Uterus (tissue), 4 donors: Measurements from ENCODE around the gene NDUFS1. TPM values are rescaled to one million over a fixed set of nuclear protein-coding genes. Genes with fewer than 3 reads are reported as not detected.

Source experiments
- DNase-seq, 2 donors: peaks; one replicate each; pipeline ENCODE4 v3.0.0-alpha.2; 2019 to 2020
- H3K27ac ChIP-seq, 2 donors: fragments of 200-600 bp; sonication (generic); 1 replicate in 1 of 2; 2 replicates in 1 of 2; pipeline ENCODE4 v1.5.1; 2016 to 2018
- H3K27me3 ChIP-seq, 2 donors: fragments of 200-600 bp; sonication (generic); one replicate each; pipeline ENCODE4 v1.5.1; 2018 to 2019; ENCODE audit warnings: control low read depth in 1 of 2
- H3K36me3 ChIP-seq, 2 donors: fragments of 200-600 bp; sonication (generic); one replicate each; pipeline ENCODE4 v1.5.1; 2019; ENCODE audit warnings: control low read depth in 1 of 2
- H3K4me1 ChIP-seq, 2 donors: fragments of 200-600 bp; sonication (generic); one replicate each; pipeline ENCODE4 v1.5.1; 2018 to 2019; ENCODE audit warnings: control low read depth in 1 of 2
- H3K4me3 ChIP-seq, 2 donors: fragments of 200-600 bp; sonication (generic); 1 replicate in 1 of 2; 2 replicates in 1 of 2; pipeline ENCODE4 v1.5.1; 2018 to 2019; ENCODE audit warnings: mild to moderate bottlenecking in 1 of 2
- H3K9me3 ChIP-seq, 2 donors: fragments of 200-600 bp; sonication (generic); one replicate each; pipeline ENCODE4 v1.5.1; 2019; ENCODE audit warnings: control low read depth in 1 of 2
- POLR2A ChIP-seq, 2 donors: fragments of 450-650 bp; IDR thresholded peaks; one replicate each; pipeline ENCODE4 v1.6.1; 2016; ENCODE audit warnings: antibody characterized with exemption in 2 of 2, mild to moderate bottlenecking in 1 of 2, moderate library complexity in 1 of 2
- intact Hi-C: fragments of 100-400 bp; cut with DNase I; formaldehyde crosslinking; loops from one replicate; pipeline ENCODE4 v1.15.1; 2023; ENCODE audit warnings: low total_unique reads
- small RNA-seq: library from RNA; depleted of rRNA; stranded (forward); fragments of <200 nt; gene quantifications from one replicate; pipeline ENCODE3, GENCODE V24; 2016
- total RNA-seq, 4 donors: library from RNA; depleted of rRNA in 3 of 4; stranded (reverse); fragments of >200 nt in 3 of 4; gene quantifications; one replicate each; pipeline versions ENCODE4 v1.1.0 to v1.2.4, GENCODE V29; 2014 to 2023
- TF ChIP-seq, protein P1 (sequence below), 4 experiments: fragments of 200-600 bp in 2 of 4; fragments of 450-650 bp in 2 of 4; sonication (generic) in 2 of 4; IDR thresholded peaks; one replicate each; pipeline ENCODE4 v1.5.1; 2016 to 2019; ENCODE audit warnings: antibody characterized with exemption in 4 of 4, mild to moderate bottlenecking in 2 of 4, moderate library complexity in 1 of 4
- donor health status: DM: yes; HTN: yes; CAD: no.

The NDUFS1 gene
- total RNA-seq, 4 donors from 2014 or later: 25.6 to 164 (median 56.6) TPM

- no peaks in the 10 kb centered on the region for H3K27me3 ChIP-seq
- intact Hi-C loops: no loop called here
- TF ChIP-seq, protein P1, sequence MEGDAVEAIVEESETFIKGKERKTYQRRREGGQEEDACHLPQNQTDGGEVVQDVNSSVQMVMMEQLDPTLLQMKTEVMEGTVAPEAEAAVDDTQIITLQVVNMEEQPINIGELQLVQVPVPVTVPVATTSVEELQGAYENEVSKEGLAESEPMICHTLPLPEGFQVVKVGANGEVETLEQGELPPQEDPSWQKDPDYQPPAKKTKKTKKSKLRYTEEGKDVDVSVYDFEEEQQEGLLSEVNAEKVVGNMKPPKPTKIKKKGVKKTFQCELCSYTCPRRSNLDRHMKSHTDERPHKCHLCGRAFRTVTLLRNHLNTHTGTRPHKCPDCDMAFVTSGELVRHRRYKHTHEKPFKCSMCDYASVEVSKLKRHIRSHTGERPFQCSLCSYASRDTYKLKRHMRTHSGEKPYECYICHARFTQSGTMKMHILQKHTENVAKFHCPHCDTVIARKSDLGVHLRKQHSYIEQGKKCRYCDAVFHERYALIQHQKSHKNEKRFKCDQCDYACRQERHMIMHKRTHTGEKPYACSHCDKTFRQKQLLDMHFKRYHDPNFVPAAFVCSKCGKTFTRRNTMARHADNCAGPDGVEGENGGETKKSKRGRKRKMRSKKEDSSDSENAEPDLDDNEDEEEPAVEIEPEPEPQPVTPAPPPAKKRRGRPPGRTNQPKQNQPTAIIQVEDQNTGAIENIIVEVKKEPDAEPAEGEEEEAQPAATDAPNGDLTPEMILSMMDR (IDR thresholded peaks at IDR 0.05): no peak
- TF ChIP-seq POLR2A (IDR thresholded peaks at IDR 0.05): no peak
- no peak for DNase-seq
- no peak overlapping the region for H3K4me3 ChIP-seq
- H3K9me3 ChIP-seq: no peaks in the 10 kb centered on the region
- no peak overlapping the region for H3K27ac ChIP-seq
- H3K4me1 ChIP-seq: no peaks in the 10 kb centered on the region
- no peaks in the 10 kb centered on the region for H3K36me3 ChIP-seq
These were observed 84.1 kb downstream of the NDUFS1 start for GRCh38 chr2:206075113-206075512.

- intact Hi-C loops: no loop called here
- TF ChIP-seq, protein P1 (IDR thresholded peaks at IDR 0.05): no peak
- TF ChIP-seq POLR2A (IDR thresholded peaks at IDR 0.05): no peak
- DNase-seq: no peak
- no peak overlapping the region for H3K27ac ChIP-seq
- no peaks in the 10 kb centered on the region for H3K9me3 ChIP-seq
- H3K4me3 ChIP-seq: no peak overlapping the region
- no peaks in the 10 kb centered on the region for H3K27me3 ChIP-seq
- H3K36me3 ChIP-seq: no peaks in the 10 kb centered on the region
- no peaks in the 10 kb centered on the region for H3K4me1 ChIP-seq
These were observed 87.4 kb downstream of the NDUFS1 start for GRCh38 chr2:206071807-206072206.

- intact Hi-C loops: no loop called here
- no peaks in the 10 kb centered on the region for H3K9me3 ChIP-seq
- H3K4me1 ChIP-seq: no peaks in the 10 kb centered on the region
- DNase-seq: no peak
- no peak overlapping the region for H3K27ac ChIP-seq
- H3K27me3 ChIP-seq: no peaks in the 10 kb centered on the region
- TF ChIP-seq, protein P1 (IDR thresholded peaks at IDR 0.05): no peak
- TF ChIP-seq POLR2A (IDR thresholded peaks at IDR 0.05): no peak
- H3K36me3 ChIP-seq: no peaks in the 10 kb centered on the region
- no peak overlapping the region for H3K4me3 ChIP-seq
These were observed 89.8 kb downstream of the NDUFS1 start for GRCh38 chr2:206069417-206069816.

DNA sequence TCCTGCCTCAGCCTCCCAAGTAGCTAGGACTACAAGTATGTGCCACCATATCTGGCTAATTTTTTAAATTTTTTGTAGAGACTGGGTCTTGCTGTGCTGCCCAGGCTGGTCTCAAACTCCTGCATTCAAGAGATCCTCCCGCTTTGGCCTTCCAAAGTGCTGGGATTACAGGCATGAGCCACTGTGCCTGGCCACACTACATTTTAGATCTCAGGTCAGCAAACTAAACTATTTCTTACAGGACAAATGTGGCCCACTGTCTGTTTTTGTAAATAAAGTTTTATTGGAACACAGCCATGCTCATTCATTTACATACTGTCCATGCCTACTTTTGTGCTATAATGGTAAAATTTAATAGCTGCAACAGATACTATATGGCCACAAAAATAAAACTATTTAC lies 91.0 kb downstream of the NDUFS1 start:
- Histone ChIP-seq H3K4me3 (no peak overlapping the region), H3K36me3 (no peaks in the 10 kb centered on the region), H3K4me1 (no peaks in the 10 kb centered on the region), H3K27me3 (no peaks in the 10 kb centered on the region), H3K27ac (no peak overlapping the region), H3K9me3 (no peaks in the 10 kb centered on the region)
- intact Hi-C loops: no loop called here
- no peak for TF ChIP-seq POLR2A (IDR thresholded peaks at IDR 0.05)
- TF ChIP-seq, protein P1 (IDR thresholded peaks at IDR 0.05): no peak
- DNase-seq: no peak

Small RNA genes lying within 50 kb of the gene (small RNA-seq; reads per million reads assigned to genes)
- gene RF00134 (not detected), gene RF02271 (not detected), gene SNORA41 (not detected), gene SNORD51 (not detected)

Other genes with a start within 250 kb of the NDUFS1 start
- 10 to 100 TPM in 3 of 4 donors, 1 to 10 TPM in 1; 6.4 to 45.6 (median 23.4) TPM for gene INO80D, start 73.3 kb downstream of the NDUFS1 start, total RNA-seq
- 100 to 1,000 TPM; 267 to 794 (median 564) TPM for gene EEF1B2, start 451 bp upstream of the NDUFS1 start, total RNA-seq
- 10 to 100 TPM in 3 of 4 donors, 1 to 10 TPM in 1; 9.7 to 33.7 (median 22.6) TPM for gene ZDBF2, start 115.2 kb upstream of the NDUFS1 start, total RNA-seq